H1 (cell line): Measurements from ENCODE around the gene ADAMTS20. TPM values are rescaled to one million over a fixed set of nuclear protein-coding genes. Genes with fewer than 3 reads are reported as not detected.

Experiments used
- CHD1 ChIP-seq: IDR thresholded peaks from 2 replicates; pipeline ENCODE4 v1.6.1; 2012; ENCODE audit warnings: low read depth, low read length, improper control_type of control experiment
- KDM4A ChIP-seq: IDR thresholded peaks from one replicate; pipeline ENCODE4 v1.7.1; 2012; ENCODE audit warnings: low read depth, mild to moderate bottlenecking, moderate library complexity, low read length, inconsistent platforms; ENCODE audit not compliant: severe bottlenecking
- NANOG ChIP-seq: IDR thresholded peaks from 2 replicates; pipeline ENCODE4 v1.6.1; 2011; ENCODE audit warnings: low read length, low read depth, mild to moderate bottlenecking, inconsistent platforms; ENCODE audit not compliant: insufficient read depth, poor library complexity, severe bottlenecking
- polyA plus RNA-seq, 7 experiments: library from polyadenylated mRNA; depleted of rRNA in 3 of 7; stranded (reverse) in 5 of 7; unstranded in 2 of 7; fragments of >200 nt in 5 of 7; fragments of 200-250 nt in 2 of 7; gene quantifications; 1 replicate in 5 of 7; 2 replicates in 1 of 7; 4 replicates in 1 of 7; pipeline versions ENCODE4 v1.2.1 to v1.2.3, GENCODE V29; 2011 to 2013; ENCODE audit warnings: missing spikeins in 2 of 7, mixed read lengths in 2 of 7
- total RNA-seq: library from RNA; stranded (reverse); fragmentation: NEBNext Ultra II Directional; extraction: Animal tissue kit (Norgen Biotek cat#: 25700); gene quantifications from 2 replicates; pipeline ENCODE4 v1.2.1, GENCODE V29; 2021
- TF ChIP-seq, protein P1 (sequence below): fragments of 300-600 bp; sonication (generic); IDR thresholded peaks from 2 replicates; pipeline ENCODE4 v1.7.1; 2012; ENCODE audit warnings: low read length, moderate library complexity, mild to moderate bottlenecking, inconsistent platforms; ENCODE audit not compliant: insufficient replicate concordance
- TF ChIP-seq, protein P2 (sequence below): IDR thresholded peaks from 2 replicates; pipeline ENCODE4 v1.6.1; 2012; ENCODE audit warnings: low read length, inconsistent platforms
- TF ChIP-seq, protein P3 (sequence below), 3 experiments: IDR thresholded peaks; 1 replicate in 2 of 3; 2 replicates in 1 of 3; pipeline versions ENCODE4 v1.5.1 to v1.6.1; 2011; ENCODE audit warnings: low read length in 3 of 3, mild to moderate bottlenecking in 3 of 3, inconsistent platforms in 2 of 3, low read depth in 1 of 3, moderate library complexity in 1 of 3; ENCODE audit not compliant: insufficient read depth in 1 of 3; ENCODE audit errors: control extremely low read depth in 1 of 3

ADAMTS20 gene
- total and polyA plus RNA-seq, 2 of the 8 experiments (the other 6 are each of a cell fraction or from before 2014, with no cell fraction given): 2.9 to 5.1 TPM

DNA sequence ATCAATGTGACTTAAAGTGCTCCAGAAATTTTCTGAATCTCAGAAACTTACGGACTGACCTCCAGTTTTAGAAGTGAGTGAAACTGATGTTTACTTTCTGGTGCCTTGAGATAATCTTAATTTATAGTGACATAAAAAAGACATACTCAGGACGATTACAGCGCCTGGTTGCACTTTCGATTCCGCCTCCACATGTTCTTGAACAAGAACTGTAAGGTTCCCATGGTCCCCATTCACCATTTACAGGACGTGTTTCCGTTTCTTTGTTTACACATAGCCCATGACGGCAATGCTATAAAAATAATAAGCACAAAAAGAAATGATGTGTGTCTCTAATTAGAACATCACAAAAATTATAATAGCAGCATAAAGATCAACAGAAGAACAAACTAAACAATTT, 98.2 kb downstream of the ADAMTS20 start (continued):
- TF ChIP-seq, protein P1, sequence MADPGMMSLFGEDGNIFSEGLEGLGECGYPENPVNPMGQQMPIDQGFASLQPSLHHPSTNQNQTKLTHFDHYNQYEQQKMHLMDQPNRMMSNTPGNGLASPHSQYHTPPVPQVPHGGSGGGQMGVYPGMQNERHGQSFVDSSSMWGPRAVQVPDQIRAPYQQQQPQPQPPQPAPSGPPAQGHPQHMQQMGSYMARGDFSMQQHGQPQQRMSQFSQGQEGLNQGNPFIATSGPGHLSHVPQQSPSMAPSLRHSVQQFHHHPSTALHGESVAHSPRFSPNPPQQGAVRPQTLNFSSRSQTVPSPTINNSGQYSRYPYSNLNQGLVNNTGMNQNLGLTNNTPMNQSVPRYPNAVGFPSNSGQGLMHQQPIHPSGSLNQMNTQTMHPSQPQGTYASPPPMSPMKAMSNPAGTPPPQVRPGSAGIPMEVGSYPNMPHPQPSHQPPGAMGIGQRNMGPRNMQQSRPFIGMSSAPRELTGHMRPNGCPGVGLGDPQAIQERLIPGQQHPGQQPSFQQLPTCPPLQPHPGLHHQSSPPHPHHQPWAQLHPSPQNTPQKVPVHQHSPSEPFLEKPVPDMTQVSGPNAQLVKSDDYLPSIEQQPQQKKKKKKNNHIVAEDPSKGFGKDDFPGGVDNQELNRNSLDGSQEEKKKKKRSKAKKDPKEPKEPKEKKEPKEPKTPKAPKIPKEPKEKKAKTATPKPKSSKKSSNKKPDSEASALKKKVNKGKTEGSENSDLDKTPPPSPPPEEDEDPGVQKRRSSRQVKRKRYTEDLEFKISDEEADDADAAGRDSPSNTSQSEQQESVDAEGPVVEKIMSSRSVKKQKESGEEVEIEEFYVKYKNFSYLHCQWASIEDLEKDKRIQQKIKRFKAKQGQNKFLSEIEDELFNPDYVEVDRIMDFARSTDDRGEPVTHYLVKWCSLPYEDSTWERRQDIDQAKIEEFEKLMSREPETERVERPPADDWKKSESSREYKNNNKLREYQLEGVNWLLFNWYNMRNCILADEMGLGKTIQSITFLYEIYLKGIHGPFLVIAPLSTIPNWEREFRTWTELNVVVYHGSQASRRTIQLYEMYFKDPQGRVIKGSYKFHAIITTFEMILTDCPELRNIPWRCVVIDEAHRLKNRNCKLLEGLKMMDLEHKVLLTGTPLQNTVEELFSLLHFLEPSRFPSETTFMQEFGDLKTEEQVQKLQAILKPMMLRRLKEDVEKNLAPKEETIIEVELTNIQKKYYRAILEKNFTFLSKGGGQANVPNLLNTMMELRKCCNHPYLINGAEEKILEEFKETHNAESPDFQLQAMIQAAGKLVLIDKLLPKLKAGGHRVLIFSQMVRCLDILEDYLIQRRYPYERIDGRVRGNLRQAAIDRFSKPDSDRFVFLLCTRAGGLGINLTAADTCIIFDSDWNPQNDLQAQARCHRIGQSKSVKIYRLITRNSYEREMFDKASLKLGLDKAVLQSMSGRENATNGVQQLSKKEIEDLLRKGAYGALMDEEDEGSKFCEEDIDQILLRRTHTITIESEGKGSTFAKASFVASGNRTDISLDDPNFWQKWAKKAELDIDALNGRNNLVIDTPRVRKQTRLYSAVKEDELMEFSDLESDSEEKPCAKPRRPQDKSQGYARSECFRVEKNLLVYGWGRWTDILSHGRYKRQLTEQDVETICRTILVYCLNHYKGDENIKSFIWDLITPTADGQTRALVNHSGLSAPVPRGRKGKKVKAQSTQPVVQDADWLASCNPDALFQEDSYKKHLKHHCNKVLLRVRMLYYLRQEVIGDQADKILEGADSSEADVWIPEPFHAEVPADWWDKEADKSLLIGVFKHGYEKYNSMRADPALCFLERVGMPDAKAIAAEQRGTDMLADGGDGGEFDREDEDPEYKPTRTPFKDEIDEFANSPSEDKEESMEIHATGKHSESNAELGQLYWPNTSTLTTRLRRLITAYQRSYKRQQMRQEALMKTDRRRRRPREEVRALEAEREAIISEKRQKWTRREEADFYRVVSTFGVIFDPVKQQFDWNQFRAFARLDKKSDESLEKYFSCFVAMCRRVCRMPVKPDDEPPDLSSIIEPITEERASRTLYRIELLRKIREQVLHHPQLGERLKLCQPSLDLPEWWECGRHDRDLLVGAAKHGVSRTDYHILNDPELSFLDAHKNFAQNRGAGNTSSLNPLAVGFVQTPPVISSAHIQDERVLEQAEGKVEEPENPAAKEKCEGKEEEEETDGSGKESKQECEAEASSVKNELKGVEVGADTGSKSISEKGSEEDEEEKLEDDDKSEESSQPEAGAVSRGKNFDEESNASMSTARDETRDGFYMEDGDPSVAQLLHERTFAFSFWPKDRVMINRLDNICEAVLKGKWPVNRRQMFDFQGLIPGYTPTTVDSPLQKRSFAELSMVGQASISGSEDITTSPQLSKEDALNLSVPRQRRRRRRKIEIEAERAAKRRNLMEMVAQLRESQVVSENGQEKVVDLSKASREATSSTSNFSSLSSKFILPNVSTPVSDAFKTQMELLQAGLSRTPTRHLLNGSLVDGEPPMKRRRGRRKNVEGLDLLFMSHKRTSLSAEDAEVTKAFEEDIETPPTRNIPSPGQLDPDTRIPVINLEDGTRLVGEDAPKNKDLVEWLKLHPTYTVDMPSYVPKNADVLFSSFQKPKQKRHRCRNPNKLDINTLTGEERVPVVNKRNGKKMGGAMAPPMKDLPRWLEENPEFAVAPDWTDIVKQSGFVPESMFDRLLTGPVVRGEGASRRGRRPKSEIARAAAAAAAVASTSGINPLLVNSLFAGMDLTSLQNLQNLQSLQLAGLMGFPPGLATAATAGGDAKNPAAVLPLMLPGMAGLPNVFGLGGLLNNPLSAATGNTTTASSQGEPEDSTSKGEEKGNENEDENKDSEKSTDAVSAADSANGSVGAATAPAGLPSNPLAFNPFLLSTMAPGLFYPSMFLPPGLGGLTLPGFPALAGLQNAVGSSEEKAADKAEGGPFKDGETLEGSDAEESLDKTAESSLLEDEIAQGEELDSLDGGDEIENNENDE: no peak
- no peak for TF ChIP-seq NANOG
- no peak for TF ChIP-seq CHD1
- TF ChIP-seq, protein P2, sequence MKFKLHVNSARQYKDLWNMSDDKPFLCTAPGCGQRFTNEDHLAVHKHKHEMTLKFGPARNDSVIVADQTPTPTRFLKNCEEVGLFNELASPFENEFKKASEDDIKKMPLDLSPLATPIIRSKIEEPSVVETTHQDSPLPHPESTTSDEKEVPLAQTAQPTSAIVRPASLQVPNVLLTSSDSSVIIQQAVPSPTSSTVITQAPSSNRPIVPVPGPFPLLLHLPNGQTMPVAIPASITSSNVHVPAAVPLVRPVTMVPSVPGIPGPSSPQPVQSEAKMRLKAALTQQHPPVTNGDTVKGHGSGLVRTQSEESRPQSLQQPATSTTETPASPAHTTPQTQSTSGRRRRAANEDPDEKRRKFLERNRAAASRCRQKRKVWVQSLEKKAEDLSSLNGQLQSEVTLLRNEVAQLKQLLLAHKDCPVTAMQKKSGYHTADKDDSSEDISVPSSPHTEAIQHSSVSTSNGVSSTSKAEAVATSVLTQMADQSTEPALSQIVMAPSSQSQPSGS: no peak
- TF ChIP-seq, protein P3, sequence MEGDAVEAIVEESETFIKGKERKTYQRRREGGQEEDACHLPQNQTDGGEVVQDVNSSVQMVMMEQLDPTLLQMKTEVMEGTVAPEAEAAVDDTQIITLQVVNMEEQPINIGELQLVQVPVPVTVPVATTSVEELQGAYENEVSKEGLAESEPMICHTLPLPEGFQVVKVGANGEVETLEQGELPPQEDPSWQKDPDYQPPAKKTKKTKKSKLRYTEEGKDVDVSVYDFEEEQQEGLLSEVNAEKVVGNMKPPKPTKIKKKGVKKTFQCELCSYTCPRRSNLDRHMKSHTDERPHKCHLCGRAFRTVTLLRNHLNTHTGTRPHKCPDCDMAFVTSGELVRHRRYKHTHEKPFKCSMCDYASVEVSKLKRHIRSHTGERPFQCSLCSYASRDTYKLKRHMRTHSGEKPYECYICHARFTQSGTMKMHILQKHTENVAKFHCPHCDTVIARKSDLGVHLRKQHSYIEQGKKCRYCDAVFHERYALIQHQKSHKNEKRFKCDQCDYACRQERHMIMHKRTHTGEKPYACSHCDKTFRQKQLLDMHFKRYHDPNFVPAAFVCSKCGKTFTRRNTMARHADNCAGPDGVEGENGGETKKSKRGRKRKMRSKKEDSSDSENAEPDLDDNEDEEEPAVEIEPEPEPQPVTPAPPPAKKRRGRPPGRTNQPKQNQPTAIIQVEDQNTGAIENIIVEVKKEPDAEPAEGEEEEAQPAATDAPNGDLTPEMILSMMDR (IDR thresholded peaks at IDR 0.05; ENCODE audit: control extremely low read depth in 1 of 3, insufficient read depth in 1 of 3, low read depth in 1 of 3, low read length in 3 of 3): no peak
- no peak for TF ChIP-seq KDM4A
- TF ChIP-seq, all 59 proteins: peak for 0
